Measurements from ENCODE around the gene MOCS1.

The MOCS1 gene

GRCh38 chr6:39932386-39932910, 1.8 kb downstream of the MOCS1 start:
- Histone ChIP-seq H3K36me3 (ENCODE audit: control insufficient read depth, low read length) (no peaks in the 10 kb centered on the region), H3K9me2 (replicated peaks; ENCODE audit: control insufficient read depth, low read length) (no peaks in the 10 kb centered on the region), H3F3A (ENCODE audit: control insufficient read depth, insufficient read depth) (no peaks in the 10 kb centered on the region), H3K27me3 (ENCODE audit: control insufficient read depth, low read length) (no peaks in the 10 kb centered on the region), H3K27ac (ENCODE audit: low read depth, low read length) (no peak overlapping the region), H3K4me3 (ENCODE audit: low read length) (no peak overlapping the region), H3K79me2 (ENCODE audit: control insufficient read depth, low read length) (no peaks in the 10 kb centered on the region), H4K20me1 (ENCODE audit: control insufficient read depth, insufficient read depth, low read depth, low read length) (no peaks in the 10 kb centered on the region), H3K4me1 (ENCODE audit: control insufficient read depth, low read length) (no peaks in the 10 kb centered on the region), H3K4me2 (ENCODE audit: low read length) (no peak overlapping the region), H3K9me3 (ENCODE audit: control insufficient read depth, insufficient read depth, low read length) (no peaks in the 10 kb centered on the region)
- TF ChIP-seq EZH2phosphoT487 (IDR thresholded peaks at IDR 0.05; ENCODE audit: borderline replicate concordance, low read length), result no peak
- no peak for TF ChIP-seq CTCF (IDR thresholded peaks at IDR 0.05; ENCODE audit: low read depth, low read length, poor library complexity, severe bottlenecking)

- H3K4me1 ChIP-seq (ENCODE audit: control insufficient read depth, low read length), result no peaks in the 10 kb centered on the region
Measured at GRCh38 chr6:39931607-39932006, 2.7 kb downstream of the MOCS1 start.

GRCh38 chr6:39930540-39930939, 3.7 kb downstream of the MOCS1 start:
- Histone ChIP-seq H3K9me2 (replicated peaks; ENCODE audit: control insufficient read depth, low read length) (no peaks in the 10 kb centered on the region), H3K36me3 (ENCODE audit: control insufficient read depth, low read length) (no peaks in the 10 kb centered on the region), H3K9me3 (ENCODE audit: control insufficient read depth, insufficient read depth, low read length) (peaks cover 5% of the 10 kb centered on the region; the same call in 1 of the 2 replicates), H3K27ac (ENCODE audit: low read depth, low read length) (no peak overlapping the region), H3K27me3 (ENCODE audit: control insufficient read depth, low read length) (no peaks in the 10 kb centered on the region), H3K4me3 (ENCODE audit: low read length) (no peak overlapping the region), H3F3A (ENCODE audit: control insufficient read depth, insufficient read depth) (no peaks in the 10 kb centered on the region), H3K4me1 (ENCODE audit: control insufficient read depth, low read length) (no peaks in the 10 kb centered on the region), H4K20me1 (ENCODE audit: control insufficient read depth, insufficient read depth, low read depth, low read length) (no peaks in the 10 kb centered on the region), H3K79me2 (ENCODE audit: control insufficient read depth, low read length) (no peaks in the 10 kb centered on the region), H3K4me2 (ENCODE audit: low read length) (no peak overlapping the region)
- no peak for TF ChIP-seq EZH2phosphoT487 (IDR thresholded peaks at IDR 0.05; ENCODE audit: borderline replicate concordance, low read length)
- no peak for TF ChIP-seq CTCF (IDR thresholded peaks at IDR 0.05; ENCODE audit: low read depth, low read length, poor library complexity, severe bottlenecking)

More at GRCh38 chr6:39931607-39932006, 2.7 kb downstream of the MOCS1 start:
- no peak overlapping the region for H3K4me3 ChIP-seq (ENCODE audit: low read length)
- H3K9me2 ChIP-seq (replicated peaks; ENCODE audit: control insufficient read depth, low read length), result no peaks in the 10 kb centered on the region
- H3K9me3 ChIP-seq (ENCODE audit: control insufficient read depth, insufficient read depth, low read length), result no peaks in the 10 kb centered on the region
- no peak overlapping the region for H3K4me2 ChIP-seq (ENCODE audit: low read length)
- H3F3A ChIP-seq (ENCODE audit: control insufficient read depth, insufficient read depth), result no peaks in the 10 kb centered on the region
- no peaks in the 10 kb centered on the region for H3K36me3 ChIP-seq (ENCODE audit: control insufficient read depth, low read length)
- no peak for TF ChIP-seq EZH2phosphoT487 (IDR thresholded peaks at IDR 0.05; ENCODE audit: borderline replicate concordance, low read length)
- no peak for TF ChIP-seq CTCF (IDR thresholded peaks at IDR 0.05; ENCODE audit: low read depth, low read length, poor library complexity, severe bottlenecking)
- H3K27ac ChIP-seq (ENCODE audit: low read depth, low read length), result no peak overlapping the region
- H3K27me3 ChIP-seq (ENCODE audit: control insufficient read depth, low read length), result no peaks in the 10 kb centered on the region
- H3K79me2 ChIP-seq (ENCODE audit: control insufficient read depth, low read length), result no peaks in the 10 kb centered on the region
- H4K20me1 ChIP-seq (ENCODE audit: control insufficient read depth, insufficient read depth, low read depth, low read length), result no peaks in the 10 kb centered on the region
